HG02759 (cell line): Measurements from ENCODE around the gene BAG1.

Experiments
- ATAC-seq: cut with Tn5 transposase; IDR thresholded peaks from one replicate; pipeline ENCODE4 v1.9.1; 2021; ENCODE audit warnings: mild to moderate bottlenecking, moderate library complexity; ENCODE audit not compliant: unreplicated experiment

BAG1 gene

GRCh38 chr9:33220681-33221567 lies 43.6 kb downstream of the BAG1 start:
- no peak for ATAC-seq

- no peak for ATAC-seq
Observed at GRCh38 chr9:33211695-33212393, 52.7 kb downstream of the BAG1 start.

DNA sequence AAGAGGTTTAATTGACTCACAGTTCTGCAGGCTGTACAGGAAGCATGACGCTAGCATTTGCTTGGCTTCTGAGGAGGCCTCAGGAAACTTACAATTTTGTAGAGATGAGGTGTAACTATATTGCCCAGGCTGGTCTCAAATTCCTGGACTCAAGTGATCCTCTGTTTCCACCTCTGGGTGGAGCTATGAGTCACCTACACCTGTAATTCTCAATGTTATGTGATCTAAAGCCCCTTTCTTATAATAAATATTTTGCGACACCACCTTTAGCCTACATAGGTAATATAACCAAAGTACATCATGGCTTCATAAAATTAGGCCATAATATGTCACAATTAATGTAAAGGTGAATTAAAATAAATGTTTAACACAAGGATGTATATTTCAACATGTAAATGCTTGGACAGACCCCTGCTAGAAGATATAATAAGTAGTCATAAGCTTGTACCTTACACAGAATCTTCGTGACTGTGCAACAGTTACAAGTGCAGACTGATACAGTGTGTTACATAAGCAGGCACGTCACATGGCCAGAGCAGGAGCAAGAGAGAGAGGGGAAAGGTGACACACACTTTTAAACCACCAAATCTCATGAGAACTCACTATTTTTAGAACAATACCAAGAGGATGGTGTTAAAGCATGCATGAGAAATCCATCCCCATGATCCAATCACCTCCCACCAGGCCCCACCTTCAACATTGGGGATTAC lies 54.3 kb downstream of the BAG1 start:
- ATAC-seq: no peak

DNA sequence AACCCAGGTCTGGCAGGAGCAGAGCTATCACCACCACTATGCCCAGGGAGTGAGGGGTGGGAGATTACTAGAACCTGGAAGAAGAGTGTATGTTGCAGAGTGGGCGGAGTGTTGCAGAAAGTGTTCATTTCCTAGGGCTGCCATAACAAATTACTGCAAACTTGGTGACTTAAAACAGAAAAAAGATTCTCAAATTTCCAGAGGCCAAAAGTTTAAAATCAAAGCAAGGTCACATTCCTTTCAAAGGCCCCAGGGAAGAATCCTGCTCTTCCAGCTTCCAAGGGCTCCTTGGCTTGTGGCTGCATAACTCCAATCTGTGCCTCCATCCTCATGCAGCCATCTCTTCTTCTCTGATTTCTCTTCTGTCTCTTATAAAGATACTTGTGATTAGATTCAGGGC lies 55.1 kb downstream of the BAG1 start:
- ATAC-seq: no peak

- peak; percentile 100 for ATAC-seq
Observed at GRCh38 chr9:33202552-33203201, 61.8 kb downstream of the BAG1 start.
